HepG2 (cell line): ENCODE results near the gene GRK5. TPM values are rescaled to one million over a fixed set of nuclear protein-coding genes. Genes with fewer than 3 reads are reported as not detected.
A peak's percentile ranks its signal among the peaks of the same experiment; 100 is the strongest.

Experiments
- AKNA ChIP-seq: sonication (generic); formaldehyde crosslinking; IDR thresholded peaks from 2 replicates; pipeline ENCODE4 v1.4.0; 2020; ENCODE audit warnings: missing genetic modification reagents, borderline replicate concordance
- BRD4 ChIP-seq: sonication (generic); formaldehyde crosslinking; IDR thresholded peaks from 2 replicates; pipeline ENCODE4 v1.4.0; 2020; ENCODE audit warnings: missing genetic modification reagents
- CBFB ChIP-seq: sonication (generic); formaldehyde crosslinking; IDR thresholded peaks from 2 replicates; pipeline ENCODE4 v1.4.0; 2020; ENCODE audit warnings: missing genetic modification reagents
- ESRRA ChIP-seq: sonication (generic); formaldehyde crosslinking; IDR thresholded peaks from 2 replicates; pipeline ENCODE4 v1.5.1; 2020; ENCODE audit warnings: mild to moderate bottlenecking, low read depth, missing genetic modification reagents
- FOXK1 ChIP-seq: sonication (generic); formaldehyde crosslinking; IDR thresholded peaks from 2 replicates; pipeline ENCODE4 v1.4.0; 2020; ENCODE audit warnings: low read depth, missing genetic modification reagents, borderline replicate concordance
- HOXA7 ChIP-seq: sonication (generic); formaldehyde crosslinking; IDR thresholded peaks from 2 replicates; pipeline ENCODE4 v1.8.1; 2022; ENCODE audit warnings: mild to moderate bottlenecking, missing genetic modification reagents, moderate library complexity
- MTF2 ChIP-seq: sonication (generic); formaldehyde crosslinking; IDR thresholded peaks from 2 replicates; pipeline ENCODE4 v1.5.0; 2020; ENCODE audit warnings: missing genetic modification reagents, borderline replicate concordance
- NRL ChIP-seq: sonication (generic); formaldehyde crosslinking; IDR thresholded peaks from 2 replicates; pipeline ENCODE4 v1.5.0; 2020; ENCODE audit warnings: missing genetic modification reagents, mild to moderate bottlenecking, moderate library complexity, borderline replicate concordance
- PHF5A ChIP-seq: IDR thresholded peaks from one replicate; pipeline ENCODE4 v1.6.1; 2018; ENCODE audit warnings: low read depth, missing genetic modification reagents; ENCODE audit not compliant: unreplicated experiment
- RFXAP ChIP-seq: sonication (generic); formaldehyde crosslinking; IDR thresholded peaks from 2 replicates; pipeline ENCODE4 v1.4.0; 2020; ENCODE audit warnings: missing genetic modification reagents, borderline replicate concordance
- SALL2 ChIP-seq: sonication (generic); formaldehyde crosslinking; IDR thresholded peaks from 2 replicates; pipeline ENCODE4 v1.8.1; 2023; ENCODE audit warnings: mild to moderate bottlenecking, missing genetic modification reagents, inconsistent platforms
- SP5 ChIP-seq: IDR thresholded peaks from 2 replicates; pipeline ENCODE4 v1.6.1; 2016; ENCODE audit warnings: low read depth, borderline replicate concordance
- SRY ChIP-seq: sonication (generic); formaldehyde crosslinking; IDR thresholded peaks from 2 replicates; pipeline ENCODE4 v1.8.0; 2022; ENCODE audit warnings: mild to moderate bottlenecking, missing genetic modification reagents
- TAF1 ChIP-seq: sonication (generic); formaldehyde crosslinking; IDR thresholded peaks from 2 replicates; pipeline ENCODE4 v1.4.0; 2020; ENCODE audit warnings: missing genetic modification reagents
- YY1 ChIP-seq: IDR thresholded peaks from 2 replicates; pipeline ENCODE4 v1.6.1; 2011; ENCODE audit warnings: low read length, low read depth, moderate library complexity, mild to moderate bottlenecking; ENCODE audit not compliant: insufficient read depth, insufficient replicate concordance
- ZHX1 ChIP-seq: sonication (generic); formaldehyde crosslinking; IDR thresholded peaks from 2 replicates; pipeline ENCODE4 v1.8.1; 2022; ENCODE audit warnings: low read depth, mild to moderate bottlenecking, missing genetic modification reagents
- ZKSCAN8 ChIP-seq: IDR thresholded peaks from 2 replicates; pipeline ENCODE4 v1.6.1; 2016; ENCODE audit warnings: borderline replicate concordance, missing genetic modification reagents, missing compliant biosample characterization
- ZNF10 ChIP-seq: sonication (generic); formaldehyde crosslinking; IDR thresholded peaks from 2 replicates; pipeline ENCODE4 v1.4.0; 2020; ENCODE audit warnings: mild to moderate bottlenecking, low read depth, missing genetic modification reagents, borderline replicate concordance
- ZNF101 ChIP-seq: sonication (generic); formaldehyde crosslinking; IDR thresholded peaks from 2 replicates; pipeline ENCODE4 v1.4.0; 2020; ENCODE audit warnings: mild to moderate bottlenecking, low read depth, missing genetic modification reagents, borderline replicate concordance
- ZNF12 ChIP-seq: sonication (generic); formaldehyde crosslinking; IDR thresholded peaks from 2 replicates; pipeline ENCODE4 v1.5.0; 2020; ENCODE audit warnings: missing genetic modification reagents
- ZNF24 ChIP-seq: fragments of 450-650 bp; IDR thresholded peaks from 2 replicates; pipeline ENCODE4 v1.6.1; 2017; ENCODE audit warnings: antibody characterized with exemption, mild to moderate bottlenecking
- ZNF282 ChIP-seq: fragments of 450-650 bp; IDR thresholded peaks from 2 replicates; pipeline ENCODE4 v1.6.1; 2018; ENCODE audit not compliant: partially characterized antibody
- ZNF558 ChIP-seq: sonication (generic); formaldehyde crosslinking; IDR thresholded peaks from 2 replicates; pipeline ENCODE4 v1.9.0; 2022; ENCODE audit warnings: mild to moderate bottlenecking, missing genetic modification reagents, borderline replicate concordance
- ZNF563 ChIP-seq: sonication (generic); formaldehyde crosslinking; IDR thresholded peaks from 2 replicates; pipeline ENCODE4 v1.8.0; 2022; ENCODE audit warnings: mild to moderate bottlenecking, moderate library complexity, missing genetic modification reagents
- polyA plus RNA-seq, 8 experiments: library from polyadenylated mRNA; depleted of rRNA in 3 of 8; stranded (reverse) in 7 of 8; unstranded in 1 of 8; fragments of >200 nt; fragmentation: Illumina TruSeq in 4 of 8; extraction: Trizol in 4 of 8; gene quantifications; 2 replicates each; pipeline versions ENCODE4 v1.2.1 to v1.2.3, GENCODE V29; 2011 to 2016; ENCODE audit warnings: low read depth in 4 of 8, missing spikeins in 1 of 8, mixed read lengths in 1 of 8; ENCODE audit not compliant: insufficient read depth in 1 of 8
- total RNA-seq, 5 experiments: library from RNA; depleted of rRNA; stranded (reverse); fragments of >200 nt; fragmentation: Illumina TruSeq; extraction: Trizol; gene quantifications; 2 replicates each; pipeline ENCODE4 v1.2.3, GENCODE V29; 2016; ENCODE audit warnings: low read depth in 1 of 5

The GRK5 gene
- total and polyA plus RNA-seq, 2 of the 13 experiments (the other 11 are each of a cell fraction or from before 2014, with no cell fraction given) = 10.4 to 12.6 TPM

GRCh38 chr10:119498889-119499676 lies 291.7 kb downstream of the GRK5 start (continued):
- TF ChIP-seq NRL (CRISPR knock-in tag) (no peak), SRY (no peak), ZNF10 (CRISPR knock-in tag) (no peak), ZNF563 (CRISPR knock-in tag) (no peak), ZNF282 (no peak), AKNA (CRISPR knock-in tag) (no peak), ZNF101 (CRISPR knock-in tag) (no peak), ZHX1 (CRISPR knock-in tag) (no peak), ESRRA (CRISPR knock-in tag) (no peak), FOXK1 (CRISPR knock-in tag) (no peak), ZNF24 (no peak), HOXA7 (CRISPR knock-in tag) (no peak), MTF2 (no peak), SALL2 (CRISPR knock-in tag) (0 out of 2 replicates have a peak, but pooled peaks have one; percentile 46), ZNF12 (CRISPR knock-in tag) (peak; percentile 37; the same call in 1 of the 2 replicates), BRD4 (no peak), TAF1 (CRISPR knock-in tag) (no peak), RFXAP (CRISPR knock-in tag) (0 out of 2 replicates have a peak, but pooled peaks have one; percentile 55), PHF5A (CRISPR knock-in tag) (no peak), SP5 (CRISPR knock-in tag) (no peak), ZNF558 (CRISPR knock-in tag) (no peak), ZKSCAN8 (CRISPR knock-in tag) (no peak), YY1 (no peak), CBFB (CRISPR knock-in tag) (no peak; the same call in 1 of the 2 replicates)
